ENCODE measurements around the gene PLEKHA6. TPM values are rescaled to one million over a fixed set of nuclear protein-coding genes. Genes with fewer than 3 reads are reported as not detected.

Gene PLEKHA6
- total and polyA plus RNA-seq, 2 of the 8 experiments (the other 6 are each of a cell fraction or from before 2014, with no cell fraction given) = 4.8 to 20.2 TPM

- TF ChIP-seq CTBP2 (IDR thresholded peaks at IDR 0.05; ENCODE audit: borderline replicate concordance, insufficient read depth, insufficient read length, low read length) (no peak), HDAC2 (IDR thresholded peaks at IDR 0.05; ENCODE audit: borderline replicate concordance in 1 of 2, low read depth in 2 of 2, low read length in 2 of 2) (no peak)
Observed at GRCh38 chr1:204263254-204263910, 96.3 kb downstream of the PLEKHA6 start (continued).
